Endothelial cell of umbilical vein (primary cell): ENCODE results near the gene FAM120A. TPM values are rescaled to one million over a fixed set of nuclear protein-coding genes. Genes with fewer than 3 reads are reported as not detected.

ENCODE experiments used
- BruUV-seq: library from RNA; stranded (reverse); fragments of 400-500 nt; replicated peaks from 2 replicates; lab custom pipeline; 2021; lab: Mats Ljungman, UMichigan
- CTCF ChIA-PET: fragments of 300-600, 350-600 bp; sonication (Branson Sonifier 250); formaldehyde crosslinking; loops from one replicate; lab custom pipeline; 2021; ENCODE audit warnings: antibody characterized with exemption, inconsistent platforms; lab: Charles Lee
- POLR2A ChIA-PET: fragments of 300-600, 350-600 bp; sonication (Branson Sonifier 250); formaldehyde crosslinking; loops from one replicate; lab custom pipeline; 2021; ENCODE audit warnings: antibody characterized with exemption, inconsistent platforms; lab: Charles Lee
- DNase-seq: peaks from one replicate; pipeline ENCODE4 v3.0.0-alpha.2; 2011; ENCODE audit warnings: low read depth, low spot score
- FAIRE-seq: peaks from 2 replicates; lab custom pipeline; 2011; peaks lifted over from hg19 to GRCh38; lab: Jason Lieb, UNC
- H2AFZ ChIP-seq: 2 replicates; pipeline ENCODE4 v1.6.0; 2012; ENCODE audit warnings: low read depth, low read length, control low read depth, inconsistent platforms
- H3K27ac ChIP-seq: 2 replicates; pipeline ENCODE4 v1.5.1; 2011; ENCODE audit warnings: low read depth, mild to moderate bottlenecking, control low read depth, low read length, moderate library complexity; ENCODE audit not compliant: insufficient read depth
- H3K27me3 ChIP-seq, 2 experiments: 2 replicates each; pipeline versions ENCODE4 v1.6.0 to v1.6.1; 2011; ENCODE audit warnings: low read length in 2 of 2, mixed read lengths in 1 of 2; ENCODE audit not compliant: control insufficient read depth in 2 of 2, insufficient read depth in 2 of 2
- H3K36me3 ChIP-seq, 2 experiments: 2 replicates in 1 of 2; 3 replicates in 1 of 2; pipeline ENCODE4 v1.5.1; 2011; ENCODE audit warnings: low read length in 2 of 2, mild to moderate bottlenecking in 1 of 2, moderate library complexity in 1 of 2; ENCODE audit not compliant: control insufficient read depth in 2 of 2, insufficient read depth in 2 of 2; ENCODE audit errors: extremely low read depth in 1 of 2
- H3K4me1 ChIP-seq: 3 replicates; pipeline ENCODE4 v1.5.1; 2011; ENCODE audit warnings: mild to moderate bottlenecking, low read length; ENCODE audit not compliant: control insufficient read depth, insufficient read depth; ENCODE audit errors: extremely low read depth
- H3K4me2 ChIP-seq: 2 replicates; pipeline ENCODE4 v1.6.1; 2011; ENCODE audit warnings: low read length, control low read depth, mixed read lengths; ENCODE audit not compliant: insufficient read depth
- H3K4me3 ChIP-seq, 3 experiments: fragments of 200-600 bp in 1 of 3; sonication (generic), shearing (Covaris generic) in 1 of 3; replicated peaks in 1 of 3; 2 replicates each; pipeline ENCODE4 v1.5.1; 2011 to 2016; ENCODE audit warnings: control low read depth in 3 of 3, low read length in 3 of 3, mild to moderate bottlenecking in 2 of 3, inconsistent platforms in 1 of 3, low read depth in 1 of 3, moderate library complexity in 1 of 3; ENCODE audit not compliant: insufficient read depth in 1 of 3
- H3K79me2 ChIP-seq: 2 replicates; pipeline ENCODE4 v1.6.0; 2012; ENCODE audit warnings: low read length, inconsistent platforms; ENCODE audit not compliant: control insufficient read depth, insufficient read depth
- H3K9ac ChIP-seq: replicated peaks from 2 replicates; pipeline ENCODE3; 2011; ENCODE audit warnings: low read length, control low read depth; ENCODE audit not compliant: insufficient read depth; ENCODE audit errors: extremely low read depth
- H3K9me1 ChIP-seq: replicated peaks from 3 replicates; pipeline ENCODE4 v1.6.0; 2011; ENCODE audit warnings: mild to moderate bottlenecking, low read length; ENCODE audit not compliant: control insufficient read depth, insufficient read depth; ENCODE audit errors: extremely low read depth
- H3K9me3 ChIP-seq: replicated peaks from 2 replicates; pipeline ENCODE4 v1.5.1; 2012; ENCODE audit warnings: low read length, inconsistent platforms; ENCODE audit not compliant: control insufficient read depth, insufficient read depth
- H4K20me1 ChIP-seq: replicated peaks from 2 replicates; pipeline ENCODE3; 2011; ENCODE audit warnings: mild to moderate bottlenecking, low read length; ENCODE audit not compliant: control insufficient read depth, insufficient read depth; ENCODE audit errors: extremely low read depth
- CTCF ChIP-seq, 2 donors: IDR thresholded peaks; 1 replicate in 1 of 2; 2 replicates in 1 of 2; pipeline ENCODE4 v1.5.1; 2011; ENCODE audit warnings: low read length in 2 of 2, mild to moderate bottlenecking in 2 of 2, moderate library complexity in 2 of 2, control low read depth in 1 of 2, inconsistent platforms in 1 of 2, low read depth in 1 of 2; ENCODE audit not compliant: insufficient read depth in 1 of 2; ENCODE audit errors: extremely low read depth in 1 of 2
- EZH2 ChIP-seq: IDR thresholded peaks from 2 replicates; pipeline ENCODE4 v1.6.1; 2012; ENCODE audit warnings: borderline replicate concordance, low read depth, mild to moderate bottlenecking, moderate library complexity, low read length, inconsistent platforms; ENCODE audit not compliant: severe bottlenecking
- FOS ChIP-seq: IDR thresholded peaks from 2 replicates; pipeline ENCODE4 v1.6.1; 2011; ENCODE audit warnings: mild to moderate bottlenecking, low read length, moderate library complexity, borderline replicate concordance; ENCODE audit not compliant: insufficient read depth
- GATA2 ChIP-seq: IDR thresholded peaks from 2 replicates; pipeline ENCODE4 v1.7.0; 2011; ENCODE audit warnings: low read depth, mild to moderate bottlenecking, moderate library complexity, mixed read lengths, low read length; ENCODE audit not compliant: insufficient read length, insufficient read depth
- JUN ChIP-seq: IDR thresholded peaks from 2 replicates; pipeline ENCODE4 v1.6.1; 2011; ENCODE audit warnings: borderline replicate concordance, low read depth; ENCODE audit not compliant: insufficient read length, insufficient read depth
- MAX ChIP-seq: IDR thresholded peaks from 2 replicates; pipeline ENCODE4 v1.6.1; 2011; ENCODE audit not compliant: insufficient read depth, insufficient read length
- MYC ChIP-seq: IDR thresholded peaks from one replicate; pipeline ENCODE4 v1.6.1; 2011; ENCODE audit warnings: mild to moderate bottlenecking, low read depth, low read length
- POLR2A ChIP-seq: IDR thresholded peaks from 2 replicates; pipeline ENCODE4 v1.6.1; 2012; ENCODE audit warnings: low read depth, mild to moderate bottlenecking, control low read depth, low read length
- POLR2AphosphoS5 ChIP-seq: IDR thresholded peaks from 2 replicates; pipeline ENCODE4 v1.6.1; 2012; ENCODE audit warnings: low read depth, mild to moderate bottlenecking, control low read depth, low read length, moderate library complexity; ENCODE audit not compliant: insufficient read depth
- dilution Hi-C: fragments of 300-500 bp; cut with MboI; formaldehyde crosslinking; loops from one replicate; pipeline ENCODE4 v1.15.0; 2019; ENCODE audit warnings: low sequenced_read_pairs; ENCODE audit not compliant: extremely low pct_ligation_motif_present
- intact Hi-C: fragments of 100-400 bp; cut with micrococcal nuclease; formaldehyde crosslinking; loops from one replicate; pipeline ENCODE4 v1.10.0; 2022
- polyA plus RNA-seq, 4 experiments: library from polyadenylated mRNA; depleted of rRNA in 3 of 4; stranded (reverse) in 3 of 4; unstranded in 1 of 4; fragments of >200 nt; gene quantifications; 2 replicates each; pipeline versions ENCODE4 v1.2.1 to v1.2.3, GENCODE V29; 2011 to 2012; ENCODE audit warnings: missing spikeins in 1 of 4
- total RNA-seq: library from RNA; stranded (reverse); gene quantifications from 2 replicates; pipeline ENCODE4 v1.2.3, GENCODE V29; 2021

Gene FAM120A
- total and polyA plus RNA-seq, 2 donors (not counting 3 experiments of a cell fraction or from before 2014, with no cell fraction given) = 66.8 to 126 TPM

DNA sequence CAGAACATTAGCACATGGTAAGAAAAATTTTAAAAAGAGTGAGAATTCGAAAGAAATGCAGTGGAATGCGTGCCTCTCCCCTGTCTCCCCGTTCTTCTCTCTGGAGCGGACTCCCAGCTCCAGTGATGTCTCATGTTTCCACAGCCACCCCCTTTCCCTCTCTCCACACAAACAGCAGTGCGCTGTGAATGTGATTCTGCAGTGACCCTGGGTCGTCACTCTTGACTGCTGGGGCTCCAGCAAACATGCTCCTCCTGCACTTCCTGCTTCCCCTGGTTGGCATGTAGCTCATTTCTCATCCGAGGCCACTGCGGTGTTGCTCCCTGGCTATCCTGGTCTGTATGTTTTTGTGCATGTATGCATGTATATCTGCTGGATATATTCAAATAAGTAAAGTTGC lies 138.2 kb downstream of the FAM120A start:
- no peak overlapping the region for H3K4me2 ChIP-seq
- H2AFZ ChIP-seq = no peak overlapping the region
- no peak overlapping the region for H3K27ac ChIP-seq
- no TSS peak for BruUV-seq
- peak; percentile 47 for DNase-seq
- H3K9ac ChIP-seq = no peak overlapping the region
- no peaks in the 10 kb centered on the region for H3K36me3 ChIP-seq
- no peak overlapping the region for H3K4me3 ChIP-seq
- H3K79me2 ChIP-seq = peaks cover 25% of the 10 kb centered on the region
- peak; percentile 63 for FAIRE-seq
- H3K27me3 ChIP-seq = no peaks in the 10 kb centered on the region
- no peaks in the 10 kb centered on the region for H4K20me1 ChIP-seq
- H3K9me1 ChIP-seq = no peaks in the 10 kb centered on the region
- no peaks in the 10 kb centered on the region for H3K9me3 ChIP-seq
- H3K4me1 ChIP-seq = no peaks in the 10 kb centered on the region
- dilution Hi-C loops = no loop called here
- intact Hi-C loops = no loop called here
- no peak for TF ChIP-seq JUN
- no peak for TF ChIP-seq GATA2
- TF ChIP-seq MAX = no peak
- TF ChIP-seq MYC = no peak
- TF ChIP-seq CTCF (IDR thresholded peaks at IDR 0.05; ENCODE audit: extremely low read depth in 1 of 2, insufficient read depth in 1 of 2, low read depth in 1 of 2, low read length in 2 of 2) = no peak
- TF ChIP-seq POLR2A = no peak
- TF ChIP-seq POLR2AphosphoS5 = no peak
- TF ChIP-seq FOS = no peak
- TF ChIP-seq EZH2 = no peak
- POLR2A ChIA-PET = no interaction called here
- CTCF ChIA-PET = interaction anchor here (1.0 kb wide), 2 partner anchors 9 to 23 kb away, joined by 3 read pairs; no protein-coding TSS in a partner anchor
